Spleen (tissue), 11 donors: Measurements from ENCODE around the gene MYO10. TPM values are rescaled to one million over a fixed set of nuclear protein-coding genes. Genes with fewer than 3 reads are reported as not detected.

Experiments
- DNase-seq: peaks from one replicate; pipeline ENCODE4 v3.0.0-alpha.2; 2020
- H3K27ac ChIP-seq, 8 donors: fragments of 200-600 bp; sonication (generic) in 7 of 8; 1 replicate in 4 of 8; 2 replicates in 4 of 8; pipeline versions ENCODE4 v1.5.0 to v1.8.0; 2016 to 2021; ENCODE audit warnings: inconsistent platforms in 4 of 8, mild to moderate bottlenecking in 4 of 8, moderate library complexity in 1 of 8
- H3K27me3 ChIP-seq, 7 donors: fragments of 200-600 bp; sonication (generic) in 6 of 7; replicated peaks in 1 of 7; 1 replicate in 4 of 7; 2 replicates in 3 of 7; pipeline versions ENCODE4 v1.5.0 to v1.8.0; 2016 to 2021; ENCODE audit warnings: inconsistent platforms in 3 of 7, mild to moderate bottlenecking in 1 of 7
- H3K36me3 ChIP-seq, 6 donors: fragments of 200-600 bp; sonication (generic) in 5 of 6; 1 replicate in 4 of 6; 2 replicates in 2 of 6; pipeline versions ENCODE4 v1.5.0 to v1.8.0; 2016 to 2021; ENCODE audit warnings: inconsistent platforms in 2 of 6
- H3K4me1 ChIP-seq, 6 donors: fragments of 200-600 bp; sonication (generic) in 5 of 6; 1 replicate in 3 of 6; 2 replicates in 3 of 6; pipeline versions ENCODE4 v1.5.0 to v1.8.0; 2016 to 2021; ENCODE audit warnings: inconsistent platforms in 3 of 6
- H3K4me3 ChIP-seq, 8 donors: fragments of 200-600 bp; sonication (generic) in 7 of 8; 1 replicate in 4 of 8; 2 replicates in 4 of 8; pipeline versions ENCODE4 v1.5.0 to v1.8.0; 2016 to 2021; ENCODE audit warnings: inconsistent platforms in 4 of 8, mild to moderate bottlenecking in 4 of 8, moderate library complexity in 2 of 8
- H3K9me3 ChIP-seq, 8 donors: fragments of 200-600 bp; sonication (generic) in 7 of 8; 1 replicate in 4 of 8; 2 replicates in 4 of 8; pipeline versions ENCODE4 v1.5.0 to v1.8.0; 2016 to 2021; ENCODE audit warnings: inconsistent platforms in 4 of 8
- CTCF ChIP-seq, 11 experiments: fragments of 200-600 bp in 7 of 11; fragments of 450-650 bp in 4 of 11; sonication (generic) in 4 of 11; IDR thresholded peaks in 8 of 11; conservative IDR thresholded peaks in 3 of 11; 1 replicate in 7 of 11; 2 replicates in 4 of 11; pipeline versions ENCODE4 v1.4.0 to v1.8.0; 2016 to 2021; ENCODE audit warnings: antibody characterized with exemption in 11 of 11, inconsistent platforms in 4 of 11, mild to moderate bottlenecking in 1 of 11
- POLR2A ChIP-seq, 3 donors: fragments of 450-650 bp; IDR thresholded peaks; one replicate each; pipeline ENCODE4 v1.5.1; 2017; ENCODE audit warnings: antibody characterized with exemption in 3 of 3, mild to moderate bottlenecking in 1 of 3
- POLR2AphosphoS5 ChIP-seq, 3 donors: sonication (generic); formaldehyde crosslinking; IDR thresholded peaks; one replicate each; pipeline ENCODE4 v1.5.1; 2017; ENCODE audit warnings: antibody characterized with exemption in 3 of 3
- WGBS, 5 donors: extraction: QIAGEN DNeasy Blood & Tissue Kit in 3 of 5; methylation state at CpG; one replicate each; pipeline versions ENCODE4 v1.1.5 to v1.1.7; 2013 to 2018; 5-methylcytosine and 5-hydroxymethylcytosine counted together
- intact Hi-C: fragments of 100-400 bp; cut with DNase I; formaldehyde crosslinking; loops from one replicate; pipeline ENCODE4 v1.15.0; 2023; ENCODE audit warnings: low total_unique reads
- polyA plus RNA-seq, 3 donors: library from polyadenylated mRNA; stranded (reverse); fragments of 200-250 nt; gene quantifications; one replicate each; pipeline ENCODE4 v1.2.1, GENCODE V29; 2013
- total RNA-seq, 7 donors: library from RNA; depleted of rRNA in 3 of 7; stranded (reverse); fragments of >200 nt in 3 of 7; fragmentation: NEBNext Ultra II Directional in 4 of 7; extraction: Animal tissue kit (Norgen Biotek cat#: 25700) in 4 of 7; gene quantifications; one replicate each; pipeline versions ENCODE4 v1.1.0 to v1.2.1, GENCODE V29; 2016 to 2021
- donor health status: healthy with polysubstance abuse.
- donor health status: DM: no; HTN: no; CAD: no; lungs with moderate emphysema.
- donor health status: DM: no; HTN: no; CAD: no.
- donor health status: Bipolar disorder and iron deficiency.
- donor health status: healthy.
- donor health status: DM: no; HTN: no; CAD: no.
- donor health status: DM: yes; HTN: yes; CAD: no.

Gene MYO10
- total and polyA plus RNA-seq, 10 donors, result 1.1 to 72.8 (median 32.7) TPM

- intact Hi-C loops, result no loop called here
- H3K36me3 ChIP-seq, result no peaks in the 10 kb centered on the region
- H3K4me1 ChIP-seq, result no peaks in the 10 kb centered on the region
- TF ChIP-seq CTCF (IDR thresholded peaks at IDR 0.05 in 8 of 11, conservative IDR thresholded peaks at IDR 0.05 in 3 of 11) (no peak), POLR2AphosphoS5 (IDR thresholded peaks at IDR 0.05) (no peak), POLR2A (IDR thresholded peaks at IDR 0.05) (no peak)
- H3K27ac ChIP-seq, result no peak overlapping the region
- H3K4me3 ChIP-seq, result no peak overlapping the region
- WGBS, 5 donors, result 78 to 91% (median 89%) methylated on average over 11 of the region's 11 CpGs
- no peaks in the 10 kb centered on the region for H3K27me3 ChIP-seq
- DNase-seq, result no peak
- H3K9me3 ChIP-seq, result peaks cover 0 to 1% (median 0%) of the 10 kb centered on the region in 8 donors
These were observed 291.7 kb downstream of the MYO10 start for GRCh38 chr5:16644301-16644889.

- Histone ChIP-seq H3K36me3 (no peaks in the 10 kb centered on the region), H3K27me3 (peaks cover 0 to 4% (median 0%) of the 10 kb centered on the region in 7 donors), H3K27ac (no peak overlapping the region), H3K9me3 (peaks cover 0 to 6% (median 0%) of the 10 kb centered on the region in 8 donors), H3K4me1 (no peaks in the 10 kb centered on the region), H3K4me3 (no peak overlapping the region)
- intact Hi-C loops, result no loop called here
- 56 to 80% (median 68%) methylated on average over 2 of the region's 2 CpGs for WGBS, 5 donors
- TF ChIP-seq CTCF (IDR thresholded peaks at IDR 0.05 in 8 of 11, conservative IDR thresholded peaks at IDR 0.05 in 3 of 11), result no peak
- TF ChIP-seq POLR2AphosphoS5 (IDR thresholded peaks at IDR 0.05), result no peak
- TF ChIP-seq POLR2A (IDR thresholded peaks at IDR 0.05), result no peak
- no peak for DNase-seq
These were observed 293.2 kb downstream of the MYO10 start for GRCh38 chr5:16642867-16643266.

- no peak for DNase-seq
- no peaks in the 10 kb centered on the region for H3K36me3 ChIP-seq
- no peak overlapping the region for H3K4me3 ChIP-seq
- intact Hi-C loops, result no loop called here
- H3K27ac ChIP-seq, result no peak overlapping the region
- TF ChIP-seq CTCF (IDR thresholded peaks at IDR 0.05 in 8 of 11, conservative IDR thresholded peaks at IDR 0.05 in 3 of 11) (no peak), POLR2A (IDR thresholded peaks at IDR 0.05) (no peak), POLR2AphosphoS5 (IDR thresholded peaks at IDR 0.05) (no peak)
- H3K9me3 ChIP-seq, result peaks cover 0 to 6% (median 0%) of the 10 kb centered on the region in 8 donors
- no peaks in the 10 kb centered on the region for H3K4me1 ChIP-seq
- peaks cover 0 to 4% (median 0%) of the 10 kb centered on the region in 7 donors for H3K27me3 ChIP-seq
- 83 to 98% (median 93%) methylated on average over 4 of the region's 4 CpGs for WGBS, 5 donors
These were observed 296.9 kb downstream of the MYO10 start for GRCh38 chr5:16639206-16639605.

GRCh38 chr5:16628376-16628775 lies 307.7 kb downstream of the MYO10 start:
- DNase-seq, result no peak
- Histone ChIP-seq H3K27ac (peak overlapping the region in 1 of 8 donors; percentile 69), H3K36me3 (no peaks in the 10 kb centered on the region), H3K4me3 (no peak overlapping the region), H3K9me3 (no peaks in the 10 kb centered on the region), H3K27me3 (no peaks in the 10 kb centered on the region), H3K4me1 (peaks cover 0 to 51% (median 3%) of the 10 kb centered on the region in 6 donors)
- intact Hi-C loops, result no loop called here
- TF ChIP-seq POLR2AphosphoS5 (IDR thresholded peaks at IDR 0.05) (no peak), CTCF (IDR thresholded peaks at IDR 0.05 in 8 of 11, conservative IDR thresholded peaks at IDR 0.05 in 3 of 11) (no peak), POLR2A (IDR thresholded peaks at IDR 0.05) (no peak)
- WGBS, 5 donors, result 85 to 94% (median 91%) methylated on average over 3 of the region's 3 CpGs
